Smooth muscle cell (in vitro differentiated cells): Measurements from ENCODE around the gene OCA2. TPM values are rescaled to one million over a fixed set of nuclear protein-coding genes. Genes with fewer than 3 reads are reported as not detected.

ENCODE experiments used
- DNase-seq: peaks from one replicate; lab custom pipeline; 2025; ENCODE audit not compliant: unreplicated experiment; lab: John Stamatoyannopoulos, UW
- H2AFZ ChIP-seq: fragments of 200-600 bp; sonication (generic); 2 replicates; pipeline ENCODE4 v1.6.0; 2016; ENCODE audit warnings: antibody characterized with exemption, low read depth, mild to moderate bottlenecking
- H3F3A ChIP-seq: fragments of 200-600 bp; sonication (generic); 2 replicates; pipeline ENCODE4 v1.6.0; 2017; ENCODE audit warnings: antibody characterized with exemption, low read depth
- H3K27ac ChIP-seq: fragments of 200-600 bp; sonication (generic); 2 replicates; pipeline ENCODE4 v1.5.1; 2016; ENCODE audit warnings: low read depth, mild to moderate bottlenecking
- H3K27me3 ChIP-seq: fragments of 200-600 bp; sonication (generic); 2 replicates; pipeline ENCODE4 v1.6.1; 2016; ENCODE audit warnings: low read depth, mild to moderate bottlenecking
- H3K36me3 ChIP-seq: fragments of 200-600 bp; sonication (generic); 2 replicates; pipeline ENCODE4 v1.5.1; 2016; ENCODE audit warnings: low read depth
- H3K4me1 ChIP-seq: fragments of 200-600 bp; sonication (generic); 2 replicates; pipeline ENCODE4 v1.5.1; 2016; ENCODE audit warnings: low read depth
- H3K4me2 ChIP-seq: fragments of 200-600 bp; sonication (generic); 2 replicates; pipeline ENCODE4 v1.6.0; 2016; ENCODE audit warnings: mild to moderate bottlenecking
- H3K4me3 ChIP-seq: fragments of 200-600 bp; sonication (generic); 2 replicates; pipeline ENCODE4 v1.5.1; 2016; ENCODE audit warnings: mild to moderate bottlenecking
- H3K79me2 ChIP-seq: fragments of 200-600 bp; sonication (generic); 2 replicates; pipeline ENCODE4 v1.6.0; 2016; ENCODE audit warnings: low read depth, mild to moderate bottlenecking
- H3K9ac ChIP-seq: fragments of 200-600 bp; sonication (generic); 2 replicates; pipeline ENCODE4 v1.6.0; 2016; ENCODE audit warnings: low read depth
- H3K9me3 ChIP-seq: fragments of 200-600 bp; sonication (generic); replicated peaks from 2 replicates; pipeline ENCODE4 v1.5.1; 2016; ENCODE audit warnings: low read depth
- H4K20me1 ChIP-seq: fragments of 200-600 bp; sonication (generic); 2 replicates; pipeline ENCODE4 v1.6.0; 2016; ENCODE audit warnings: low read depth
- WGBS: methylation state at CpG from one replicate; pipeline ENCODE4 v1.1.7; 2016; ENCODE audit warnings: low lambda C conversion rate; 5-methylcytosine and 5-hydroxymethylcytosine counted together
- polyA plus RNA-seq: library from polyadenylated mRNA; unstranded; fragments of >200 nt; fragmentation: Nextera tagmentation; extraction: Ambion mirVana; gene quantifications from 2 replicates; pipeline ENCODE4 v1.2.1, GENCODE V29; 2016
- total RNA-seq: library from RNA; depleted of rRNA; stranded (reverse); fragments of >200 nt; gene quantifications from 2 replicates; pipeline ENCODE4 v1.2.3, GENCODE V29; 2014
- TF ChIP-seq, protein P1 (sequence below): fragments of 200-600 bp; sonication (generic); IDR thresholded peaks from 2 replicates; pipeline ENCODE4 v1.5.1; 2017; ENCODE audit warnings: borderline replicate concordance, mild to moderate bottlenecking, antibody characterized with exemption; ENCODE audit not compliant: insufficient read depth, poor library complexity, severe bottlenecking

OCA2 gene
- total and polyA plus RNA-seq, 2 experiments from 2014 or later: 0.16 TPM; not detected in 1

- Histone ChIP-seq H3K9me3 (peaks cover 7% of the 10 kb centered on the region), H4K20me1 (no peaks in the 10 kb centered on the region), H3F3A (no peaks in the 10 kb centered on the region), H3K27me3 (no peaks in the 10 kb centered on the region), H2AFZ (no peak overlapping the region), H3K4me1 (no peaks in the 10 kb centered on the region), H3K27ac (no peak overlapping the region), H3K36me3 (no peaks in the 10 kb centered on the region), H3K4me3 (no peak overlapping the region), H3K4me2 (no peak overlapping the region), H3K9ac (no peak overlapping the region), H3K79me2 (no peaks in the 10 kb centered on the region)
- DNase-seq: no peak
- over 99% methylated on average over 7 of the region's 9 CpGs for WGBS
- TF ChIP-seq, protein P1, sequence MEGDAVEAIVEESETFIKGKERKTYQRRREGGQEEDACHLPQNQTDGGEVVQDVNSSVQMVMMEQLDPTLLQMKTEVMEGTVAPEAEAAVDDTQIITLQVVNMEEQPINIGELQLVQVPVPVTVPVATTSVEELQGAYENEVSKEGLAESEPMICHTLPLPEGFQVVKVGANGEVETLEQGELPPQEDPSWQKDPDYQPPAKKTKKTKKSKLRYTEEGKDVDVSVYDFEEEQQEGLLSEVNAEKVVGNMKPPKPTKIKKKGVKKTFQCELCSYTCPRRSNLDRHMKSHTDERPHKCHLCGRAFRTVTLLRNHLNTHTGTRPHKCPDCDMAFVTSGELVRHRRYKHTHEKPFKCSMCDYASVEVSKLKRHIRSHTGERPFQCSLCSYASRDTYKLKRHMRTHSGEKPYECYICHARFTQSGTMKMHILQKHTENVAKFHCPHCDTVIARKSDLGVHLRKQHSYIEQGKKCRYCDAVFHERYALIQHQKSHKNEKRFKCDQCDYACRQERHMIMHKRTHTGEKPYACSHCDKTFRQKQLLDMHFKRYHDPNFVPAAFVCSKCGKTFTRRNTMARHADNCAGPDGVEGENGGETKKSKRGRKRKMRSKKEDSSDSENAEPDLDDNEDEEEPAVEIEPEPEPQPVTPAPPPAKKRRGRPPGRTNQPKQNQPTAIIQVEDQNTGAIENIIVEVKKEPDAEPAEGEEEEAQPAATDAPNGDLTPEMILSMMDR: no peak
Measured at GRCh38 chr15:27903405-27903804, 195.7 kb downstream of the OCA2 start.

DNA sequence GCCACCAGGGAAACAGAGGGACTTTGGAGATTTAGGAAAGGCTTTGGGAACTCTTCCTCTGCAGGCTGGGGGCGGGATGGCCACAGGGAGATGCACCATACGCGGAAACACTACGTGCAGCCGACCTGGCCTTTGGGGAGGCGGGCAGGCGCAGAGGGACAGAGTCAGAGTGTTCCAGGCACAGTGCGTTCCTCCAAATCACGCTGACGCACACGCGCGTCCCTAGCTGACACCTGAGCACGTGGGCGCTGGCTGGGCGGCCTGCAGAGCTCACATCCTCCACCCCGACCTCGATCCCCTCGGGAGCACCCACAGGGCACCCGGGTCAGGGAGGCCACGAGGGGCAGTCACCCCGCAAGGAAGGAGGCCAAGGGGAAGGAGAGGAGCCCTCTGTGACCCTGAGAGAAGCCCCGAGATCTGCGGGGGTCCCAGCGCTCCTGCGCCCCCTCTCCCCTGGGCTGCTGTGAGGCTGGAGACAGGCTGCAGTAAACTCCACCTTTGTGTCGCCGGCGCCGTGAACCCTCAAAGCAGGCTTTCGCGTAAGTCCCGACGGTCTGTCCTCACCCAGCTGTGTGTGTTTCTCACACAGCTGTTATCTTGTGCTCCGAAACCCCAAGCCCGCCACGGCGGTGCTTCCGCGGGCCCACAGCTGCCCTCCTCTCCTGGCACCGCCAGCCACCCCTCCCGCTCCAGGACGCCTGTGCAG is 196.3 kb downstream of the OCA2 start:
- H3K4me3 ChIP-seq: no peak overlapping the region
- no peak for DNase-seq
- no peak overlapping the region for H3K9ac ChIP-seq
- H3K4me1 ChIP-seq: no peaks in the 10 kb centered on the region
- no peaks in the 10 kb centered on the region for H4K20me1 ChIP-seq
- H3K4me2 ChIP-seq: no peak overlapping the region
- H3K36me3 ChIP-seq: no peaks in the 10 kb centered on the region
- peaks cover under 1% of the 10 kb centered on the region for H3K9me3 ChIP-seq
- no peaks in the 10 kb centered on the region for H3F3A ChIP-seq
- no peak overlapping the region for H2AFZ ChIP-seq
- WGBS: 90% methylated on average over 40 of the region's 43 CpGs
- no peaks in the 10 kb centered on the region for H3K27me3 ChIP-seq
- no peaks in the 10 kb centered on the region for H3K79me2 ChIP-seq
- H3K27ac ChIP-seq: no peak overlapping the region
- TF ChIP-seq, protein P1: no peak

DNA sequence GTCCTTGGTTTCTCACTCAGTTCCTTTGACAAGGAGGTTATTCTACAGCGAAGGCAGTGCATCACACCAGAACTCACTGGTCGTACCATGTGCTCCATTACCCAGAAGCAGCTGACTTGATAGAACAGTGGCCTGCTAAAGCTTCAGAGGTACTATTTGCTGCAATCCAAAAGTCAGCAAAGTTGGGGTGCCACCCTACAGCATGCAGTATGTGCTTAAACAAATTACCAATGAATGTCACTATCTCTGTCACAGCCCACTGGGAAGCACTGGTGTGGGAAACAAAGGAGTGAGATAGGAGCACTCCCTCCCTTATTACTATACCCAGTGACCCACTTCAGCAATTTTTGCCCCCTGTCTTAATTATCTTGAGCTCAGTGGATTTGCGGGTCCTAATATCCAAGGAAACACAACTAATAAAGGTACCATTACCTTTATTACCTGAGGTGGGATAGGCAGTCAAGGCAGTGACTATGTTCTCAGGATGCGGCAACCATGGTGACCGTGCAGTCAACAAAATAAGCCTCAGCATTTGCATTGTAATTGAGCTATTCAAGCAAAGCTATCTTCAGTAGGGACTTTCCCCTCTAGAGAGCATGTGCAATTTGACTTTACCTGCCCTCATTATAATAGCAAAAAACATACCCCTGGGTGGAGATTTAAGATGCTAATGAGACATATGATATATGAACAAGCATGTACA is 199.4 kb downstream of the OCA2 start:
- Histone ChIP-seq H3K9me3 (no peaks in the 10 kb centered on the region), H3K36me3 (no peaks in the 10 kb centered on the region), H2AFZ (no peak overlapping the region), H3F3A (no peaks in the 10 kb centered on the region), H3K27me3 (no peaks in the 10 kb centered on the region), H3K4me2 (no peak overlapping the region), H3K27ac (no peak overlapping the region), H3K4me1 (no peaks in the 10 kb centered on the region), H3K4me3 (no peak overlapping the region), H3K9ac (no peak overlapping the region), H4K20me1 (no peaks in the 10 kb centered on the region), H3K79me2 (no peaks in the 10 kb centered on the region)
- no peak for DNase-seq
- TF ChIP-seq, protein P1: no peak
- WGBS: 89% methylated on average over 5 of the region's 5 CpGs
